ENCODE results near the gene CHCHD6.

GRCh38 chr3:126973814-126974213 lies 269.8 kb downstream of the CHCHD6 start:
- no peak for TF ChIP-seq EZH2 (IDR thresholded peaks at IDR 0.05)
- TF ChIP-seq POLR2AphosphoS5 (IDR thresholded peaks at IDR 0.05; ENCODE audit: borderline replicate concordance, low read depth, low read length), result no peak
- TF ChIP-seq FOXP2 (optimal IDR thresholded peaks at IDR 0.05; ENCODE audit: control extremely low read depth, extremely low read length, insufficient read depth), result no peak

Data from SK-N-MC (cell line).